Esophagus (tissue), 2 donors: Measurements from ENCODE around the gene THSD4. TPM values are rescaled to one million over a fixed set of nuclear protein-coding genes. Genes with fewer than 3 reads are reported as not detected.
"Not testable (repeated sequence)": the region's sequence is repeated elsewhere in the genome, so short reads cannot be mapped to it uniquely, and the experiment has no call there.

ENCODE experiments used
- H3K27ac ChIP-seq, 2 donors: one replicate each; pipeline ENCODE4 v1.5.1; 2013; ENCODE audit warnings: low read depth in 2 of 2, mild to moderate bottlenecking in 2 of 2, inconsistent platforms in 1 of 2, low read length in 1 of 2, moderate library complexity in 1 of 2
- H3K27me3 ChIP-seq, 2 donors: one replicate each; pipeline ENCODE4 v1.6.1; 2013; ENCODE audit warnings: low read length in 2 of 2, control low read depth in 1 of 2, mild to moderate bottlenecking in 1 of 2; ENCODE audit not compliant: insufficient read depth in 2 of 2, control insufficient read depth in 1 of 2
- H3K36me3 ChIP-seq, 2 donors: one replicate each; pipeline ENCODE4 v1.6.1; 2013; ENCODE audit warnings: low read length in 1 of 2; ENCODE audit not compliant: control insufficient read depth in 2 of 2, insufficient read depth in 2 of 2
- H3K4me1 ChIP-seq, 2 donors: one replicate each; pipeline ENCODE4 v1.6.1; 2013; ENCODE audit warnings: low read length in 1 of 2; ENCODE audit not compliant: control insufficient read depth in 2 of 2, insufficient read depth in 2 of 2
- H3K4me3 ChIP-seq, 2 donors: one replicate each; pipeline ENCODE4 v1.5.1; 2013; ENCODE audit warnings: low read length in 2 of 2, mild to moderate bottlenecking in 2 of 2, low read depth in 1 of 2, moderate library complexity in 1 of 2
- H3K9me3 ChIP-seq, 2 donors: one replicate each; pipeline ENCODE4 v1.6.1; 2013; ENCODE audit warnings: mild to moderate bottlenecking in 2 of 2, low read depth in 1 of 2, low read length in 1 of 2, moderate library complexity in 1 of 2; ENCODE audit not compliant: control insufficient read depth in 2 of 2, insufficient read depth in 1 of 2
- WGBS, 2 donors: extraction: QIAGEN DNeasy Blood & Tissue Kit; methylation state at CpG; one replicate each; pipeline ENCODE4 v1.1.7; 2013; 5-methylcytosine and 5-hydroxymethylcytosine counted together
- polyA plus RNA-seq, 2 donors: library from polyadenylated mRNA; stranded (reverse); fragments of 200-250 nt; gene quantifications; one replicate each; pipeline ENCODE4 v1.2.3, GENCODE V29; 2013
- donor health status: healthy with polysubstance abuse.
- donor health status: Bipolar disorder and iron deficiency.

Gene THSD4
- polyA plus RNA-seq, 2 donors = 34.1 to 49.7 TPM

GRCh38 chr15:71359246-71359645, 244.0 kb downstream of the THSD4 start:
- H3K4me1 ChIP-seq = peaks cover 11 to 17% of the 10 kb centered on the region in 2 donors
- H3K27me3 ChIP-seq = no peaks in the 10 kb centered on the region
- H3K27ac ChIP-seq = no peak overlapping the region
- no peak overlapping the region for H3K4me3 ChIP-seq
- H3K36me3 ChIP-seq = no peaks in the 10 kb centered on the region
- H3K9me3 ChIP-seq = no peaks in the 10 kb centered on the region
- WGBS, 2 donors = 78 to 86% methylated on average over 7 of the region's 7 CpGs

- Histone ChIP-seq H3K4me3 (no peak overlapping the region), H3K27me3 (no peaks in the 10 kb centered on the region), H3K4me1 (peaks cover 2 to 4% of the 10 kb centered on the region in 2 donors), H3K27ac (no peak overlapping the region), H3K36me3 (no peaks in the 10 kb centered on the region), H3K9me3 (no peaks in the 10 kb centered on the region)
- WGBS, 2 donors = 88 to 90% methylated on average over 8 of the region's 8 CpGs
Measured at GRCh38 chr15:71362556-71362955, 247.3 kb downstream of the THSD4 start.

- H3K27me3 ChIP-seq = no peaks in the 10 kb centered on the region
- no peaks in the 10 kb centered on the region for H3K36me3 ChIP-seq
- 92 to 96% methylated on average over 11 of the region's 11 CpGs for WGBS, 2 donors
- no peaks in the 10 kb centered on the region for H3K9me3 ChIP-seq
- H3K27ac ChIP-seq = no peak overlapping the region
- H3K4me3 ChIP-seq = no peak overlapping the region
- H3K4me1 ChIP-seq = peaks cover 0 to 1% of the 10 kb centered on the region in 2 donors
Measured at GRCh38 chr15:71362987-71363968, 248.0 kb downstream of the THSD4 start.

DNA sequence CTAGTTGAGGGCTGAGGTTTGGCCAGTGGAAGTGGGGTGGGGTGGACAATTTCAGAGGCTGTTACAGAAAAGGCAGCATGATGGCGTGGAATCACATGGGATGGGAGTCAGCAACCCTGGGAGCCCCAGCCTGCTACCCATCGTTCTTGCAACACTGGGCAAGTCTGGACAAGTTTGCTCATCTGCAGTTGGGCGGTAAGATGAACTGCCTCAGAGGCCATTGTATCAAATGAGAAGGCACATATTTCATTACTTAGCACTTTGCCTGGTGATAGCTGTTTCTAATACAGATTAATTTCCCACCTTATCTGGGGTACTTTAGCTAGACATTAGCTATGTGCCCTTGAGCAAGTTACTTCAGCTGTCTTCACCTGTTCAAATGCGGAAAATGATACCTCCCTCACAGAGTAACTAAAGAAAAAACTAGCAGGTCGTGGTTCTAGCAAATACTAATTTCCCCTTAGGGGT, 248.9 kb downstream of the THSD4 start:
- no peaks in the 10 kb centered on the region for H3K4me1 ChIP-seq
- H3K9me3 ChIP-seq = no peaks in the 10 kb centered on the region
- 57 to 70% methylated on average over 5 of the region's 5 CpGs for WGBS, 2 donors
- no peaks in the 10 kb centered on the region for H3K36me3 ChIP-seq
- H3K27ac ChIP-seq = no peak overlapping the region
- no peak overlapping the region for H3K4me3 ChIP-seq
- H3K27me3 ChIP-seq = no peaks in the 10 kb centered on the region

DNA sequence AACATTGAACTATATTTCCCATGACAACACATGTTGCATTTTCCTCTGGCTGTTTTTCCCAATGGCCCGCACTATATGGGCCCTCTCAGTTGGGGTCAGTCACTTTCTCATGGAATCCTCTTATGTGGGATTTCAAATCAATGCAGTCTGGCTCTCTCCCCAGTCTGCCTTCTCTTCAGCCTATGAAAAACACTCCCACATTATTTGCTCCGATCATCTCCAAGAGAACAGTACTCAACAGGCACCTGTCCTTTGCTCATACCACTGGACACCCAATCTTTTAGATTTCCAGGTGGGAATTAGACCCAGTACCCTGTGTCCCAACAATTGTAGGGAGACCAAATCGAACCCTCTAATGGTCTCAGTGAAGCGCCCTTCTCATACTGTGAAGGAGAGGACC, 251.3 kb downstream of the THSD4 start:
- WGBS, 2 donors = 92 to 94% methylated on average over 4 of the region's 4 CpGs
- Histone ChIP-seq H3K9me3 (no peaks in the 10 kb centered on the region), H3K36me3 (no peaks in the 10 kb centered on the region), H3K27ac (no peak overlapping the region), H3K4me3 (no peak overlapping the region), H3K27me3 (no peaks in the 10 kb centered on the region), H3K4me1 (no peaks in the 10 kb centered on the region)

GRCh38 chr15:71366926-71367325, 251.7 kb downstream of the THSD4 start:
- Histone ChIP-seq H3K9me3 (no peaks in the 10 kb centered on the region), H3K4me3 (no peak overlapping the region), H3K27ac (no peak overlapping the region), H3K36me3 (no peaks in the 10 kb centered on the region), H3K27me3 (no peaks in the 10 kb centered on the region), H3K4me1 (no peaks in the 10 kb centered on the region)
- 54 to 64% methylated on average over 3 of the region's 3 CpGs for WGBS, 2 donors

- not testable (repeated sequence) for H3K36me3 ChIP-seq, H3K27me3 ChIP-seq, H3K4me3 ChIP-seq, H3K9me3 ChIP-seq, H3K27ac ChIP-seq, H3K4me1 ChIP-seq
- WGBS, 2 donors = no CpG with 5 or more reads among the region's 1 CpG
Measured at GRCh38 chr15:71367737-71368136, 252.5 kb downstream of the THSD4 start.

DNA sequence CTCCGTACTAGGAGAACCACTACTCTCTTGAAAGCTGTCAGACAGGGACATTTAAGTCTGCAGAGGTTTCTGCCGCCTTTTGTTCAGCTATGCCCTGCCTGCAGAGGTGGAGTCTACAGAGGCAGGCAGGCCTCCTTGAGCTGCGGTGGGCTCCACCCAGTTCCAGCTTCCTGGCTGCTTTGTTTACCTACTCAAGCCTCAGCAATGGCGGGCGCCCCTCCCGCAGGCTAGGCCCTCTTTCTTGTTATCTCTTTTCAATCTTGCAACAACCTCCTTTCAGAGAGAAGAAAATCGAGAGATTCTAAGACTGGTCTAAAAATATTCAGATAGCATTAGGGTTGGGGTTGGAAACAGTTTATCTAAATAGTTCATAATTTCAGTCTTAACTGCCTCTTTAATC, 257.5 kb downstream of the THSD4 start:
- H3K27ac ChIP-seq = not testable (repeated sequence)

DNA sequence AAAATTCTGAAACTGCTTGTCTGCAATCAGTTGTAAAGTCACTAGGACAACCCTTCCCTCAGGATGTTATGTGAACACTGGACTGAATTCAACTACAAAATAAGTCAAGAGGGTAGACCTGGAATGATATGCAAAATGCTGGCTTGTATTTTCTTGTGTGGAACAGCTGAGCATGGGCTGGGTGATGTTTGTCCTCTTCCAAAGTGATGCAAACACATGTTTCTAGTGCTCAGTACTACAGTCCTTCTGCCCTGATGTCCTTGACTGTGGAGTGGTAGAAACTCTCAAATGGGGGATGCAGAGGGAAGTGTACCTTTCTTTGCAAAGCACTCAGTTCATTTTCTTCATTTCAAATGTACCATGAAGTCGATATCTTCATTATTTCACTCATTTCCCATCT, 258.6 kb downstream of the THSD4 start:
- H3K9me3 ChIP-seq = no peaks in the 10 kb centered on the region
- no peaks in the 10 kb centered on the region for H3K27me3 ChIP-seq
- no peaks in the 10 kb centered on the region for H3K4me1 ChIP-seq
- no peak overlapping the region for H3K4me3 ChIP-seq
- WGBS, 2 donors = 69 to 76% methylated on average over 1 of the region's 1 CpG
- H3K27ac ChIP-seq = no peak overlapping the region
- no peaks in the 10 kb centered on the region for H3K36me3 ChIP-seq

More for the DNA sequence above, 257.5 kb downstream of the THSD4 start:
- H3K9me3 ChIP-seq, H3K4me3 ChIP-seq, H3K27me3 ChIP-seq, H3K36me3 ChIP-seq, H3K4me1 ChIP-seq: not testable (repeated sequence)
- WGBS, 2 donors = 28 to 34% methylated on average over 7 of the region's 7 CpGs
